Activated naive CD8-positive, alpha-beta T cell treated with anti-CD3 and anti-CD28 coated beads for 36 hours (primary cell): Measurements from ENCODE around the gene TNIP1. TPM values are rescaled to one million over a fixed set of nuclear protein-coding genes. Genes with fewer than 3 reads are reported as not detected.

Source experiments
- DNase-seq: peaks from one replicate; pipeline ENCODE4 v3.0.0; 2021
- H3K27ac Mint-ChIP-seq: one replicate; pipeline ENCODE4 v1.8.0; 2022; ENCODE audit warnings: mild to moderate bottlenecking, moderate library complexity, mixed read lengths
- H3K27me3 Mint-ChIP-seq: one replicate; pipeline ENCODE4 v1.8.0; 2022; ENCODE audit warnings: mild to moderate bottlenecking, mixed read lengths
- H3K36me3 Mint-ChIP-seq: one replicate; pipeline ENCODE4 v1.8.0; 2021; ENCODE audit warnings: mild to moderate bottlenecking, mixed read lengths
- H3K4me1 Mint-ChIP-seq: one replicate; pipeline ENCODE4 v1.8.0; 2021; ENCODE audit warnings: mixed read lengths
- H3K4me3 Mint-ChIP-seq: one replicate; pipeline ENCODE4 v1.8.0; 2022; ENCODE audit warnings: mild to moderate bottlenecking, moderate library complexity, mixed read lengths
- H3K9me3 Mint-ChIP-seq: one replicate; pipeline ENCODE4 v1.8.0; 2022; ENCODE audit warnings: mixed read lengths
- total RNA-seq, 2 experiments: library from RNA; stranded (reverse); gene quantifications; one replicate each; pipeline ENCODE4 v1.2.3, GENCODE V29; 2021

Gene TNIP1
- total RNA-seq, 2 experiments from 2014 or later = 185 to 189 TPM

DNA sequence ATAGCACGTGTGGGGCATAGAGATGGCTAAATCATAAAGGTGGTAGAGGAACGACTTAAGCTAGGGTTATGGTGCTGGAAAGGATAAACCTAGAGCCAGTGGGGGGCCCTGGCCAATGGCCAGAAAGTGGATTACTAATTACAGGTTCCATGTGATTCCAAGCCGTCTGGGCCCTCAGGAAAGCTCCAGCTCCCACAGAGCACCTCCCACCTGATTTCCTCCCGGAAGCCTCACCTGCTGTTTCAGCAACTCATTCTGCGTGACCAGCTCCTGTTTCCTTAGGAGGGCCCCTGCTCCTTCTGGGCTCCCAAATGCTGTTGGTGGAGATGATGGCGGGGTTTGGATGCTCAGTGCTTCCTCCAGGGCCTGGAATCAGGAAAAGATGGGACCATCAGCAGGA lies 44.3 kb downstream of the TNIP1 start:
- DNase-seq = no peak
- peaks cover 25% of the 10 kb centered on the region for H3K36me3 Mint-ChIP-seq
- H3K27ac Mint-ChIP-seq = no peak overlapping the region

DNA sequence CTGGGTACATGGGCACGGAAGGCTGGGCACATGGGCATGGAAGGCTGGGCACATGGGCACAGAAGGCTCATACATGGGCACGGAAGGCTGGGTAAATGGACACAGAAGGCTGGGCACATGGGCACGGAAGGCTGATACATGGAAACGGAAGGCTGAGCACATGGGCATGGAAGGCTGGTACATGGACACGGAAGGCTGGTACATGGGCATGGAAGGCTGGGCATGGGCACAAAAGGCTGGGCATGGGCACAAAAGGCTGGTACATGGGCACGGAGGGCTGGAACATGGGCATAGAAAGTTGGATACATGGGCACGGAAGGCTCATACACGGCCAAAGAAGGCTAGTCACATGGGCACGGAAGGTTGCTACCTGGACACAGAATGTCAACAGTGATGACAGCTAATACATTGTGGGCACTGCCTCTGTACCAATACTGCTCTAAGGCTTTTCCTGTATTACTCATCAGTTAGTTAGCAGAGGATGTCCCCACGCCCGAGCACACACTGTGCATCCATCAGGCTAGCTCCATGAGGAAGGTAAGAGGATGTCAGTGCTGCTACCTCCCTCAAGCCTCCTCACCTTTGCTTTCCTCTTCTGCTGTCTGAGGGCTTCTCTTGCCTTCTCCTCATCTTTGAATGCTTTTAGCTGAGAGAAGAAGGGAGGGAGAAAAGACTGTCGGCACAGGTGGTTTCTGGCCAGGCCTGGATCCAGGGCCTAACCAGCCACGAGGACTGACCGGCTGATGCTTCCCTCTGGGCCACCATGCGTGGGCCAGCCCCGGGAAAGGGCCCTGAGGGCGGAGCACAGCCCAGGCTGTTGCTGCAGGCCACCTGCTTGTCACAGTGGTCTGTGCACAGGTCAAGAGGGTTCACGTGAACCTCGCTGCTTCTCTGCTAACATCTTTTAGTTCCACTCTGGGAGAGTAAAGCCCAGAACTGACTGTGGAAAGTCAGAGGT lies 46.1 kb downstream of the TNIP1 start:
- H3K27ac Mint-ChIP-seq = no peak overlapping the region

More for the DNA sequence above, 44.3 kb downstream of the TNIP1 start:
- H3K4me3 Mint-ChIP-seq = no peak overlapping the region
- H3K9me3 Mint-ChIP-seq = no peaks in the 10 kb centered on the region
- no peaks in the 10 kb centered on the region for H3K27me3 Mint-ChIP-seq
- H3K4me1 Mint-ChIP-seq = no peaks in the 10 kb centered on the region

DNA sequence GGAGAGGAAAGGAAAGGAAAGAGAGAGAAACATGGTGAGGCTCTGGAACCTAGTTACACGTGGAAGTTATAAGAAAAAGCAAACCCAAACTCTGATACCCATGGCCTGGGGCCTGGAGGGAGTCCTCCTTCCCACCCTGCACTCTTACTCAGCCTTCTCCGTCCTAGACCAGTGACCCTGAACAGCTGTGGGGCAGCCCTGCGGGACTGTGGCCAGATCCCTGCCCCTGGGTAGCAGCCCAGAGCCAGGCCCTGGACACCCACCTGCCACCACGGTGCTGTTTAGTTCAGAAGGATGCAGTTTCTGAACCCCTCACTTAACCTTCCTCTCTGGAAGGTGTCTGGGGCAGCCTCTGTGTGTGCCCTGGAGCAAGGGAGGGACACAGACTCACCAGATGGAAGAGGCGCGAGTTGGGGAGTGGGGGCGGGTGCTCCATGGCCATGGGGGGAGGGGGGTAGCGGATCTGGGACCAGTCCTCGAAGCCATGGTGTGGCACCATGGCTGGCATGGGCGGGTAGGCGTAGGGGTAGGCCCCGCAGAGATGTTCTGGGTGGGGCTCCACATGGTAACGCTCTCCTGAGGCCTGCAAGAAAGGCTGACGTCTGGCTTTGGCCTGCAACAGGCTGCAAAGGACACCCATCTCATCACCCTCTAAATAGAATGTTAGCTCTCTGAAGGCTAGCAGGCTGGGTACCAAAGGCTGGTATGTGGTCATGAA lies 47.5 kb downstream of the TNIP1 start:
- Mint-ChIP-seq H3K27ac (no peak overlapping the region), H3K4me1 (no peaks in the 10 kb centered on the region), H3K27me3 (no peaks in the 10 kb centered on the region), H3K9me3 (no peaks in the 10 kb centered on the region), H3K4me3 (no peak overlapping the region), H3K36me3 (peaks cover 28% of the 10 kb centered on the region)
- DNase-seq = no peak

More for the DNA sequence above, 46.1 kb downstream of the TNIP1 start:
- Mint-ChIP-seq H3K4me1 (no peaks in the 10 kb centered on the region), H3K9me3 (no peaks in the 10 kb centered on the region), H3K27me3 (no peaks in the 10 kb centered on the region), H3K36me3 (peaks cover 26% of the 10 kb centered on the region), H3K4me3 (no peak overlapping the region)
- no peak for DNase-seq

DNA sequence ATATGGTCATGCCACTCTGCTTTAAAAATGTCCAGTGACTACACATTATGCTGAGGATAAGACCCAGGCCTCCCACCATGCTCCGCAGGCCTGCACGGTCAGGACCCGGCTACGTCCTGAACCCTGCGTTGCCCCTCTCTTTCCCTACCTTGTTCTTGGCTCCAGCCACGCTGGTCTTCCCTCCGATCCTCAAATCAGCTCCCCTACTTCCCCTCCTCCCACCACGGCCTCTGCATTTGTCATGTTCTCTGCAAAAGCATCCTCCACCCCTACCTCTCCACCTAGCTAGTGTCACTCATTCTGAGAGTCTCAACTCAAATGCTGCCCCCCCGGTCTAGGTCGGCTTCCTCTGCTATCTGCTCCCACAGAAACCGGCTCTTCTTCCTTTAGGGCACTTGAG lies 49.3 kb downstream of the TNIP1 start:
- peaks cover 30% of the 10 kb centered on the region for H3K36me3 Mint-ChIP-seq
- no peaks in the 10 kb centered on the region for H3K27me3 Mint-ChIP-seq
- no peak for DNase-seq
- H3K9me3 Mint-ChIP-seq = no peaks in the 10 kb centered on the region
- H3K4me1 Mint-ChIP-seq = peaks cover 2% of the 10 kb centered on the region
- H3K4me3 Mint-ChIP-seq = no peak overlapping the region
- H3K27ac Mint-ChIP-seq = peak overlapping the region; percentile 31

DNA sequence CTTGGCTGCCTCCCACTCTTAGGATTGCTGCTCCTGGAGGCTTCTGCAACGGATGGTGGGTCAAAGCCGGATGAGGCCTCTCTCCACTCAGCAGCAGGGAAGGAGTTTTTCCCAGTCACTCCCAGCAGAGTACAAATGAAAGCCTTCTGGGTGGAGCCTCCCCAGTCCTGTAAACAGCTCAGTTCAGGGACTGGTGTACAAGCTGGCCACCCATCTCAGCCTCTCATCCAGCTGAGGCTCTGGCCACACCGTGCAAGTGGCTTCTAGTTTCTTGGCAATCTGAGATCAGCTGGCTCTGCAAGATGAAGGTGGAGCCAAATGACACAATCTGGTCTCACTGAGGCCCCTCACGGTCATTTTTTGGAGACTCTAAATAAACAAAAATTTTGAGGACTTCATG lies 50.5 kb downstream of the TNIP1 start:
- Mint-ChIP-seq H3K4me1 (peaks cover 2% of the 10 kb centered on the region), H3K27ac (no peak overlapping the region), H3K36me3 (peaks cover 30% of the 10 kb centered on the region), H3K9me3 (no peaks in the 10 kb centered on the region), H3K4me3 (no peak overlapping the region), H3K27me3 (no peaks in the 10 kb centered on the region)
- no peak for DNase-seq

DNA sequence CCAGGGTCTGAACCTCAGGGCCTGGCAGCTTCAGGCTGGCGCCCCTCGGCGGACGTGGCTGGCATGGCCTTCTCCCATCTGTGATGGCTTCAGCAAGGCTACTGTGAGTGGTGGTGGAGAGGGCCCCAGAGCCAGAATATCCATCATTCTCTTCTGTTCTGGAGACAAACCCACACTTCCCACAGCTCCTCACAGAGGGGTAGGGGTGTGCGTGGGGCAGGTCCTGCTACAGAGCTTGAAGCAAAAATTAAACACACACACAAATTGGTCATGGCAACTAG lies 50.8 kb downstream of the TNIP1 start:
- no peak for DNase-seq

DNA sequence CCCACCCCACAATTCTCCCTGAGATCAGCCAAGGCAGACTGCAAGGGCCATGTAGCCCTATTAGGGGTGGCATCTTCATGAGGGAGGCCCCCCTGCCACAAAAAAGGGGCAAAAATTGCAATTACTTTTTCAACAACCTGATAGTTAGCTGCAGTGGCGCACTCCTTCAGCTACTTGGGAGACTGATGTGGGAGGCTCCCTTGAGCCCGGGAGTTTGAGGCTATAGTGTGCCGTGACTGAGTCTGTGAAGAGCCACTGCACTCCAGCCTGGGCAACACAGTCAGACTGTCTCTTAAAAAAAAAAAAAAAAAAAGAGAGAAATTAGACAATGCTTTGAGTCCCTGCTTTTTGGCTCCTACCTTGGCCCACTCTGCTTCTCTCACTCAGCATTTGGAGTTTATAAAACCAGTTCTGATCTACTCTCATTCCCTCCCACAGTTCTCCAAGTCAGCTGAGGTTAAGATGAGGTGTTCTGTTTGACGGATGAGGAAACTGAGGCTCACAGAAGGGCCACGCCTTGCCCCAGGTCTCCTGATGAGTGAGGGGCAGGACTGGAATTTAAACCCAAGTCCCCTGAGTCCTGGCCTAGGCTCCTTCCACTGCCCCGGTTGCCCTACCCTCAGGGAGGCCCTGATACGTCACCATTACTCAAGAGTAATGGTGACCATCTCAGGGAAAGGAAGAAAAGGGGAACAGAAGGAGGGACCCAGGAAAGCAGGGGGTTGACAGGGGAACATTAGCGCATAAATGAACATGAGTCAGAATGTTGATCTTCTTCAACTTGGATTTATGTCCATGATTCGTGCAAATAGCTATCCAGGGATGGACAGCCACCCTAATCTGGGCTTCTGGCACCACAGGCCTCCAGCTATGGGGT lies 51.4 kb downstream of the TNIP1 start:
- no peak overlapping the region for H3K4me3 Mint-ChIP-seq
- H3K27me3 Mint-ChIP-seq = no peaks in the 10 kb centered on the region
- H3K4me1 Mint-ChIP-seq = peaks cover 2% of the 10 kb centered on the region
- H3K36me3 Mint-ChIP-seq = peaks cover 29% of the 10 kb centered on the region
- no peak for DNase-seq
- H3K27ac Mint-ChIP-seq = no peak overlapping the region
- H3K9me3 Mint-ChIP-seq = no peaks in the 10 kb centered on the region

More for the DNA sequence above, 50.8 kb downstream of the TNIP1 start:
- H3K4me3 Mint-ChIP-seq = no peak overlapping the region
- H3K4me1 Mint-ChIP-seq = peaks cover 2% of the 10 kb centered on the region
- H3K27ac Mint-ChIP-seq = no peak overlapping the region
- H3K9me3 Mint-ChIP-seq = no peaks in the 10 kb centered on the region
- peaks cover 30% of the 10 kb centered on the region for H3K36me3 Mint-ChIP-seq
- H3K27me3 Mint-ChIP-seq = no peaks in the 10 kb centered on the region

DNA sequence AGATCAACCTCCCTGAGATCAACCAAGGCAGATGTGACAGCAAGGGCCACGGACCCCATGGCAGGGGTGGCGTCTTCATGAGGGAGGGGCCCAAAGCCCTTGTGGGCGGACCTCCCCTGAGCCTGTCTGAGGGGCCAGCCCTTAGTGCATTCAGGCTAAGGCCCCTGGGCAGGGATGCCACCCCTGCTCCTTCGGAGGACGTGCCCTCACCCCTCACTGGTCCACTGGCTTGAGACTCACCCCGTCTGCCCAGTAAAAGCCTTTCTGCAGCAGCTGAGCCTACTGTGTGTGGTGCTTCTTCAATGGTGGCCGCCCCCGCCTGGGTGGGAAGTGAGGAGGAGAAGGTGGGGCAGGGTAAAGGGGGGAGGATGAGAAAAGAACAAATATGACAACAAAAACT lies 52.1 kb downstream of the TNIP1 start:
- H3K9me3 Mint-ChIP-seq = no peaks in the 10 kb centered on the region
- peaks cover 2% of the 10 kb centered on the region for H3K4me1 Mint-ChIP-seq
- peaks cover 22% of the 10 kb centered on the region for H3K36me3 Mint-ChIP-seq
- H3K4me3 Mint-ChIP-seq = no peak overlapping the region
- no peaks in the 10 kb centered on the region for H3K27me3 Mint-ChIP-seq
- DNase-seq = no peak
- no peak overlapping the region for H3K27ac Mint-ChIP-seq

DNA sequence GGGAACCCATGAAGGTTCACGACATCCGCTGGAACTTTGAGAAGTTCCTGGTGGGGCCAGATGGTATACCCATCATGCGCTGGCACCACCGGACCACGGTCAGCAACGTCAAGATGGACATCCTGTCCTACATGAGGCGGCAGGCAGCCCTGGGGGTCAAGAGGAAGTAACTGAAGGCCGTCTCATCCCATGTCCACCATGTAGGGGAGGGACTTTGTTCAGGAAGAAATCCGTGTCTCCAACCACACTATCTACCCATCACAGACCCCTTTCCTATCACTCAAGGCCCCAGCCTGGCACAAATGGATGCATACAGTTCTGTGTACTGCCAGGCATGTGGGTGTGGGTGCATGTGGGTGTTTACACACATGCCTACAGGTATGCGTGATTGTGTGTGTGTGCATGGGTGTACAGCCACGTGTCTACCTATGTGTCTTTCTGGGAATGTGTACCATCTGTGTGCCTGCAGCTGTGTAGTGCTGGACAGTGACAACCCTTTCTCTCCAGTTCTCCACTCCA lies 52.8 kb downstream of the TNIP1 start:
- Mint-ChIP-seq H3K4me1 (peaks cover 2% of the 10 kb centered on the region), H3K9me3 (no peaks in the 10 kb centered on the region), H3K4me3 (no peak overlapping the region), H3K27me3 (no peaks in the 10 kb centered on the region), H3K36me3 (peaks cover 20% of the 10 kb centered on the region), H3K27ac (no peak overlapping the region)
- no peak for DNase-seq

DNA sequence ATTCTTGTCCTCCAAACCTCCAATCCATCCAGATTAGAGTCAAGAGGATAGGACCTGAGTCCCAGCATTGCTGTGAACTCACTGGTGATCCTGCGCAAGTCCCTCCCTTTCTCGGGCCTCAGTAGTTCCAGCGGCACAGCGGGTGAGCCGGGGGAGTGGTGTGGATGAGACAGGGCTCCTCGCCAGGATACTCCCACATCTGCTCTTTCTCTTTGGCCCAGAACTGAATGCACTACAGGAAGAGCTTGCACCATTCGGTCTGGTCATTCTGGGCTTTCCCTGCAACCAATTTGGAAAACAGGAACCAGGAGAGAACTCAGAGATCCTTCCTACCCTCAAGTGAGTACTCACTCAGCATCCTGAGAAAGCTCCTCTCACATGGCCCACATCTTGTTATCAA lies 54.2 kb downstream of the TNIP1 start:
- H3K27me3 Mint-ChIP-seq = no peaks in the 10 kb centered on the region
- H3K27ac Mint-ChIP-seq = no peak overlapping the region
- peaks cover 22% of the 10 kb centered on the region for H3K36me3 Mint-ChIP-seq

DNA sequence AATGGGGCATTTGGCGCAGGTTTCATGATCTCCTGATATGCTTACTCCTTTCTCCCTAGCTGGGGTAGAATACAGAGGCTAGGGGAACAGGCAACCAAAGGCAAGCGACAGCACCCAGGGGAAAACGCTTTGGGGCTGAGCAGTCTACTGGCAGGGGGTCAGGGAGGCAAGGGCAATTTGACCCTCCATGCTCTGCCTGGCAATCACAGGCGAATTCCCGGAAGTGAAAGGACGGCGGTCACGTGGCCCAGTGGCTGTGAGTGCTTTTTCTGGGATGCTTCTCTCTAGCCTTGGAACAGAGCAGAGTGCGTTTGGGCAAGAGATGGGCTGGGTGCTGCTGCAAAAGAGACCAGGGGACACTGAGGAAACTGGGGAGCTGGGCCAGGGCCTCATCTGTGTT lies 54.7 kb downstream of the TNIP1 start:
- H3K9me3 Mint-ChIP-seq = no peaks in the 10 kb centered on the region
- peaks cover under 1% of the 10 kb centered on the region for H3K27me3 Mint-ChIP-seq
- no peak overlapping the region for H3K4me3 Mint-ChIP-seq
- no peak overlapping the region for H3K27ac Mint-ChIP-seq
- DNase-seq = no peak
- H3K4me1 Mint-ChIP-seq = peaks cover 2% of the 10 kb centered on the region
- peaks cover 22% of the 10 kb centered on the region for H3K36me3 Mint-ChIP-seq

More for the DNA sequence above, 54.2 kb downstream of the TNIP1 start:
- Mint-ChIP-seq H3K9me3 (no peaks in the 10 kb centered on the region), H3K4me1 (peaks cover 2% of the 10 kb centered on the region), H3K4me3 (no peak overlapping the region)
- no peak for DNase-seq

DNA sequence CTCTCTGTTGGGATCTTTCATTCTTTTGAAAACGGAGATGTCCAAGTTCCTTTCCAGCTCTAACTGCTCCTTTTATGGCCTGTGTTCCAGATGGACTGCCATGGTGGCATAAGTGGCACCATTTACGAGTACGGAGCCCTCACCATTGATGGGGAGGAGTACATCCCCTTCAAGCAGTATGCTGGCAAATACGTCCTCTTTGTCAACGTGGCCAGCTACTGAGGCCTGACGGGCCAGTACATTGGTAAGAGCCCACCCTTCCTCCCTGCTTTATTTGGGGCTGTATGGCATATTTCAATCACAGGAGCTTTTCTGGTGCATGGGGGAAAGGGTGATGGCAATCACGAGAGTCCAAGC lies 55.6 kb downstream of the TNIP1 start:
- Mint-ChIP-seq H3K4me3 (no peak overlapping the region), H3K4me1 (peaks cover 7% of the 10 kb centered on the region), H3K9me3 (no peaks in the 10 kb centered on the region), H3K27ac (no peak overlapping the region), H3K36me3 (peaks cover 19% of the 10 kb centered on the region), H3K27me3 (peaks cover 6% of the 10 kb centered on the region)
- no peak for DNase-seq

DNA sequence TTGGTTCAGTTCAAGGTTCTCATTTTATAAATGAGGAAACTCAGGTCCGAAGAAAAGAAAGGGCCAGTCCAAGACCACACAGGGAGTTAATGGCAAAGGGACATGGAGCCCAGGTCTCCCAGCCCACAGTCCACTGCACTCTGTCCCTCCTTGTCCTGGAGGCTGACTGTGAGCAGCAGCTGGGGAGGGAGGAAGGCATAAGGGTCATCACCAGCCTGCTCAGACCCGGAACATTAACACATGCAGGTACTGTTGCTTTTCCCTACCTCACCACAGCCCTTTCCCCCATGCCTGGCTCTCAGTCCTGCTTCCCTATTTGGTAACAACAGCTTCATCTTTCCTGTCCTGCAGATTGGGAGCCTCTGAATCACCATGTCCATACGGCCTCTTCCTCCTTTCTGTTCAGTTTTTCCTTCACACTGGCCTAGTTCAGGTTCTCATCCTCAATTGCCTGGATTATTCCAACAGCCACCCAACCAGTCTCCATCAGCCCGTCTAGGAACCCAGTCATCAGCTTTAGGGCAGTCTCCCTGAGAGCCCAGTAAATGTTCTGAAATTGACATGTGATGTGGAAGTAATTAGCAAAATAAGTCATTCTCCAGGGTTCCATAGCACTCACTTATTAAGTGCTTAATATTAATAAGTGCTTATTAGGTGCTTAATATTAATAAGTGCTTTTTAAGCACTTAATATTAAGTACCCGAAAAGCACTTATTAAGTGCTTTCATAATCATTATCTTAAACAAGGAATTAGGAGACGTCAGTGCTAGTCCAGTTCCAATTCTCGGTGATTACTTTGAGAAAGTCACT lies 56.2 kb downstream of the TNIP1 start:
- H3K4me3 Mint-ChIP-seq = no peak overlapping the region
- DNase-seq = no peak
- H3K27me3 Mint-ChIP-seq = peaks cover 8% of the 10 kb centered on the region
- no peaks in the 10 kb centered on the region for H3K9me3 Mint-ChIP-seq
- peaks cover 19% of the 10 kb centered on the region for H3K36me3 Mint-ChIP-seq
- no peak overlapping the region for H3K27ac Mint-ChIP-seq
- H3K4me1 Mint-ChIP-seq = peaks cover 9% of the 10 kb centered on the region

DNA sequence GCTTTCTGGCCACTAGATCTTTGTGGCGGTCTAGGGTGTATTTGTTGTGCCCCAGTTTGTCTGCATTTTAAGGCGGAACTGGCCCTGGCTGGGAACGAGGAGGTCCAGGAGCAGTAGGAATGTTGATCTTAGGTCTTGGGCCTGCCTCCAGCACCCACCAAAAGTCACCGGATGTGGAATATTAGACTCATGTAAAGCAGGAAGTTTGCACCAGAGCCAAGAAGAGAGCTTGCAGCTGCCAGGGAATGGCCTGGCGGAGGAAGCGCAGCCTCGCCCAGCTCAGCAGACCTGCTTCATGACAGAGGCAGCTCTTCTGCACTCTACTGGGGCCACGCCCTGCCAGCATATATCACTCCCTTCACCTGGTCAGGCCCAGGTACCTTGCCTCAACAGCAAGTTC lies 57.2 kb downstream of the TNIP1 start:
- Mint-ChIP-seq H3K36me3 (peaks cover 19% of the 10 kb centered on the region), H3K9me3 (no peaks in the 10 kb centered on the region)

More for the DNA sequence above, 57.2 kb downstream of the TNIP1 start:
- Mint-ChIP-seq H3K4me3 (no peak overlapping the region), H3K27ac (no peak overlapping the region), H3K27me3 (peaks cover 8% of the 10 kb centered on the region), H3K4me1 (peaks cover 14% of the 10 kb centered on the region)
- no peak for DNase-seq
